ENCODE results near the gene LCN15. TPM values are rescaled to one million over a fixed set of nuclear protein-coding genes. Genes with fewer than 3 reads are reported as not detected.

The LCN15 gene
- total and polyA plus RNA-seq, 10 of the 15 experiments (the other 5 are each of a cell fraction or from before 2014, with no cell fraction given) = 0.37 to 0.50 TPM; not detected in 8

- no peaks in the 10 kb centered on the region for H3K27me3 ChIP-seq (replicated peaks in 1 of 2; ENCODE audit: control insufficient read depth in 2 of 2, insufficient read depth in 2 of 2, low read length in 1 of 2)
- no peak for ATAC-seq
- H3K4me1 ChIP-seq (ENCODE audit: control insufficient read depth, insufficient read depth, low read length) = peaks cover 7% of the 10 kb centered on the region
- FAIRE-seq = no peak
- ChIA-PET SMC1A (ENCODE audit: uncharacterized antibody, unreplicated experiment) (interaction anchor here (1.1 to 2.3 kb wide), 2 partner anchors 34 to 139 kb away, joined by 4 to 5 read pairs; partner anchors contain the start of gene AJM1), CTCF (interaction anchor here (0.5 to 4.4 kb wide), 9 partner anchors 9 to 259 kb away, joined by 3 to 15 read pairs (median 3); partner anchors contain the start of gene AJM1), RAD21 (ENCODE audit: unreplicated experiment) (no interaction called here), POLR2A (interaction anchor here (1.2 to 1.4 kb wide), 2 partner anchors 40 to 321 kb away, joined by 3 read pairs; partner anchors contain the start of gene PHPT1)
- no peak for DNase-seq (ENCODE audit: low read depth, low spot score)
- no peaks in the 10 kb centered on the region; the same call in 1 of the 2 replicates for H4K20me1 ChIP-seq (ENCODE audit: control insufficient read depth, insufficient read depth)
- peaks cover 39% of the 10 kb centered on the region for H3K79me2 ChIP-seq (ENCODE audit: control insufficient read depth, insufficient read depth, low read length)
- H3K4me3 ChIP-seq = peak overlapping the region; percentile 90
- H3K9ac ChIP-seq (ENCODE audit: control insufficient read depth, insufficient read depth, low read length) = peak overlapping the region; percentile 93
- intact Hi-C loops (cut with micrococcal nuclease; ENCODE audit: unreplicated experiment) = loop anchor here (10.0 kb wide), 1 partner anchor 76 kb away; the partner anchor contains the start of gene TRAF2
- peak overlapping the region; percentile 76 for H3K4me2 ChIP-seq (ENCODE audit: control insufficient read depth, insufficient read depth)
- no peak overlapping the region; the same call in 1 of the 2 replicates for H2AFZ ChIP-seq (ENCODE audit: control insufficient read depth, low read depth, low read length)
- H3K36me3 ChIP-seq (ENCODE audit: control insufficient read depth in 2 of 2, insufficient read depth in 2 of 2, low read length in 1 of 2) = peaks cover 2 to 7% of the 10 kb centered on the region in 2 experiments; a peak in 3 of 4 replicates
- H3K27ac ChIP-seq (ENCODE audit: control insufficient read depth, insufficient read depth) = peak overlapping the region; percentile 74
- in situ Hi-C loops (cut with MboI) = no loop called here
- H3K9me3 ChIP-seq (replicated peaks; ENCODE audit: control insufficient read depth, insufficient read depth, low read length) = no peaks in the 10 kb centered on the region
- 2% methylated on average over 14 of the region's 14 CpGs for WGBS (ENCODE audit: insufficient coverage, insufficient replicate concordance, low lambda C conversion rate, missing lambda C conversion rate)
- no TSS peak for BruUV-seq (replicated peaks)
- TF ChIP-seq FOXM1 (IDR thresholded peaks at IDR 0.05; ENCODE audit: low read depth, low read length) (no peak), KAT2A (conservative IDR thresholded peaks at IDR 0.05; ENCODE audit: control insufficient read depth, low read depth, low read length) (no peak), NR2C2 (IDR thresholded peaks at IDR 0.05; ENCODE audit: borderline replicate concordance, control insufficient read depth, insufficient read length, low read depth) (no peak), TCF7 (IDR thresholded peaks at IDR 0.05; ENCODE audit: borderline replicate concordance) (no peak), CHD2 (IDR thresholded peaks at IDR 0.05; ENCODE audit: borderline replicate concordance, low read depth, low read length) (no peak), ZNF217 (IDR thresholded peaks at IDR 0.05) (no peak), TARDBP (IDR thresholded peaks at IDR 0.05; ENCODE audit: borderline replicate concordance) (no peak), NR2C1 (IDR thresholded peaks at IDR 0.05) (no peak)
- TF ChIP-seq, protein P1, sequence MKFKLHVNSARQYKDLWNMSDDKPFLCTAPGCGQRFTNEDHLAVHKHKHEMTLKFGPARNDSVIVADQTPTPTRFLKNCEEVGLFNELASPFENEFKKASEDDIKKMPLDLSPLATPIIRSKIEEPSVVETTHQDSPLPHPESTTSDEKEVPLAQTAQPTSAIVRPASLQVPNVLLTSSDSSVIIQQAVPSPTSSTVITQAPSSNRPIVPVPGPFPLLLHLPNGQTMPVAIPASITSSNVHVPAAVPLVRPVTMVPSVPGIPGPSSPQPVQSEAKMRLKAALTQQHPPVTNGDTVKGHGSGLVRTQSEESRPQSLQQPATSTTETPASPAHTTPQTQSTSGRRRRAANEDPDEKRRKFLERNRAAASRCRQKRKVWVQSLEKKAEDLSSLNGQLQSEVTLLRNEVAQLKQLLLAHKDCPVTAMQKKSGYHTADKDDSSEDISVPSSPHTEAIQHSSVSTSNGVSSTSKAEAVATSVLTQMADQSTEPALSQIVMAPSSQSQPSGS (IDR thresholded peaks at IDR 0.05; ENCODE audit: low read length) = no peak
- TF ChIP-seq, protein P2, sequence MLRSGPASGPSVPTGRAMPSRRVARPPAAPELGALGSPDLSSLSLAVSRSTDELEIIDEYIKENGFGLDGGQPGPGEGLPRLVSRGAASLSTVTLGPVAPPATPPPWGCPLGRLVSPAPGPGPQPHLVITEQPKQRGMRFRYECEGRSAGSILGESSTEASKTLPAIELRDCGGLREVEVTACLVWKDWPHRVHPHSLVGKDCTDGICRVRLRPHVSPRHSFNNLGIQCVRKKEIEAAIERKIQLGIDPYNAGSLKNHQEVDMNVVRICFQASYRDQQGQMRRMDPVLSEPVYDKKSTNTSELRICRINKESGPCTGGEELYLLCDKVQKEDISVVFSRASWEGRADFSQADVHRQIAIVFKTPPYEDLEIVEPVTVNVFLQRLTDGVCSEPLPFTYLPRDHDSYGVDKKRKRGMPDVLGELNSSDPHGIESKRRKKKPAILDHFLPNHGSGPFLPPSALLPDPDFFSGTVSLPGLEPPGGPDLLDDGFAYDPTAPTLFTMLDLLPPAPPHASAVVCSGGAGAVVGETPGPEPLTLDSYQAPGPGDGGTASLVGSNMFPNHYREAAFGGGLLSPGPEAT (IDR thresholded peaks at IDR 0.05; ENCODE audit: low read depth) = no peak
Measured at GRCh38 chr9:136808806-136809158, 44.5 kb upstream of the LCN15 start.
